GM12892 (cell line): ENCODE results near the gene SPON1.

Source experiments
- POLR2A ChIP-seq: IDR thresholded peaks from 2 replicates; pipeline ENCODE4 v1.6.1; 2011; ENCODE audit warnings: low read depth, low read length, control low read depth
- TAF1 ChIP-seq: IDR thresholded peaks from 2 replicates; pipeline ENCODE4 v1.6.1; 2011; ENCODE audit warnings: low read depth, mild to moderate bottlenecking, control low read depth, low read length, borderline replicate concordance

DNA sequence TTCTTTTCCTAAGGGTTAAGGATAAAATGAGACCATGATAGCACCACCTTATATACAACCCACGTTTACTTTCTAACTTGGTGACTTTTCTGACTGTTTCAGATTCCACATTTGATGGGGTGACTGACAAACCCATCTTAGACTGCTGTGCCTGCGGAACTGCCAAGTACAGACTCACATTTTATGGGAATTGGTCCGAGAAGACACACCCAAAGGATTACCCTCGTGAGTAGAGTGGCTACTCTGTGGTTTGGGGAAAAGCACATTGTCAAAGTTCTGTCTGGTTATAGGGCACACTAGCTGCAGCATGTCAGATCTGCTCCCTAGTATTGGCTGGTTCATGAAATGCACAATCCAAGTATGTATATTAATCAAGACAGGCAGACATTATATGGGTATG is 117.3 kb downstream of the SPON1 start:
- TF ChIP-seq POLR2A (no peak), TAF1 (no peak)
